Colonic mucosa (tissue), 4 donors: ENCODE results near the gene RNU6-7. TPM values are rescaled to one million over a fixed set of nuclear protein-coding genes. Genes with fewer than 3 reads are reported as not detected.

Experiments
- DNase-seq: peaks from one replicate; pipeline ENCODE4 v3.0.0-alpha.2; 2020
- H3K27ac ChIP-seq: fragments of 200-600 bp; one replicate; pipeline ENCODE4 v1.8.0; 2021
- H3K27me3 ChIP-seq: fragments of 200-600 bp; one replicate; pipeline ENCODE4 v1.8.0; 2021
- H3K36me3 ChIP-seq: fragments of 200-600 bp; one replicate; pipeline ENCODE4 v1.8.0; 2021
- H3K4me1 ChIP-seq: fragments of 200-600 bp; one replicate; pipeline ENCODE4 v1.8.0; 2021; ENCODE audit warnings: mild to moderate bottlenecking
- H3K4me3 ChIP-seq: fragments of 200-600 bp; one replicate; pipeline ENCODE4 v1.8.0; 2021
- H3K9ac ChIP-seq, 2 donors: one replicate each; pipeline ENCODE4 v1.7.0; 2013; ENCODE audit warnings: control low read depth in 2 of 2, low read depth in 2 of 2, low read length in 2 of 2
- H3K9me3 ChIP-seq: fragments of 200-600 bp; one replicate; pipeline ENCODE4 v1.8.0; 2021
- CTCF ChIP-seq: fragments of 200-600 bp; IDR thresholded peaks from one replicate; pipeline ENCODE4 v1.8.0; 2022; ENCODE audit warnings: antibody characterized with exemption, mild to moderate bottlenecking
- intact Hi-C: fragments of 100-400 bp; cut with DNase I; formaldehyde crosslinking; loops from one replicate; pipeline ENCODE4 v1.14.1; 2022
- total RNA-seq, 2 donors: library from RNA; stranded (reverse); fragmentation: NEBNext Ultra II Directional in 1 of 2; extraction: Animal tissue kit (Norgen Biotek cat#: 25700) in 1 of 2; gene quantifications; one replicate each; pipeline ENCODE4 v1.2.1, GENCODE V29; 2021
- donor health status: healthy.
- donor health status: DM: no; HTN: no; CAD: no.
- donor health status: DM: no; HTN: no; CAD: no.

Gene RNU6-7
- total RNA-seq, 2 donors from 2014 or later: not detected

GRCh38 chr14:32233260-32233659, 31.4 kb downstream of the RNU6-7 start:
- DNase-seq: no peak
- no peak for TF ChIP-seq CTCF
- H3K27ac ChIP-seq: no peak overlapping the region
- no peak overlapping the region for H3K4me3 ChIP-seq
- no peaks in the 10 kb centered on the region for H3K9me3 ChIP-seq
- intact Hi-C loops: no loop called here
- H3K27me3 ChIP-seq: no peaks in the 10 kb centered on the region
- no peak overlapping the region for H3K9ac ChIP-seq
- no peaks in the 10 kb centered on the region for H3K36me3 ChIP-seq
- H3K4me1 ChIP-seq: no peaks in the 10 kb centered on the region

- Histone ChIP-seq H3K9ac (no peak overlapping the region), H3K27ac (no peak overlapping the region), H3K36me3 (no peaks in the 10 kb centered on the region), H3K27me3 (no peaks in the 10 kb centered on the region), H3K9me3 (no peaks in the 10 kb centered on the region), H3K4me1 (no peaks in the 10 kb centered on the region), H3K4me3 (no peak overlapping the region)
- intact Hi-C loops: no loop called here
- no peak for TF ChIP-seq CTCF
- DNase-seq: no peak
Observed at GRCh38 chr14:32244404-32244803, 42.6 kb downstream of the RNU6-7 start.

- intact Hi-C loops: no loop called here
- H3K27me3 ChIP-seq: no peaks in the 10 kb centered on the region
- H3K27ac ChIP-seq: no peak overlapping the region
- no peak for TF ChIP-seq CTCF
- no peaks in the 10 kb centered on the region for H3K4me1 ChIP-seq
- H3K4me3 ChIP-seq: no peak overlapping the region
- H3K36me3 ChIP-seq: no peaks in the 10 kb centered on the region
- H3K9me3 ChIP-seq: no peaks in the 10 kb centered on the region
- H3K9ac ChIP-seq: no peak overlapping the region
- no peak for DNase-seq
Observed at GRCh38 chr14:32246751-32247150, 44.9 kb downstream of the RNU6-7 start.

GRCh38 chr14:32249371-32249770, 47.5 kb downstream of the RNU6-7 start:
- no peak for TF ChIP-seq CTCF
- Histone ChIP-seq H3K4me3 (no peak overlapping the region), H3K36me3 (no peaks in the 10 kb centered on the region), H3K27ac (no peak overlapping the region), H3K9me3 (no peaks in the 10 kb centered on the region), H3K4me1 (no peaks in the 10 kb centered on the region), H3K27me3 (no peaks in the 10 kb centered on the region), H3K9ac (no peak overlapping the region)
- intact Hi-C loops: no loop called here
- DNase-seq: no peak

- no peaks in the 10 kb centered on the region for H3K9me3 ChIP-seq
- H3K4me1 ChIP-seq: no peaks in the 10 kb centered on the region
- H3K36me3 ChIP-seq: no peaks in the 10 kb centered on the region
- H3K9ac ChIP-seq: no peak overlapping the region
- no peak for TF ChIP-seq CTCF
- no peaks in the 10 kb centered on the region for H3K27me3 ChIP-seq
- no peak overlapping the region for H3K27ac ChIP-seq
- no peak overlapping the region for H3K4me3 ChIP-seq
- no peak for DNase-seq
- intact Hi-C loops: loop anchor here (5.0 kb wide), 2 partner anchors 308 to 737 kb away; no protein-coding TSS in a partner anchor
Observed at GRCh38 chr14:32249780-32250179, 47.9 kb downstream of the RNU6-7 start.

GRCh38 chr14:32250681-32251080, 48.8 kb downstream of the RNU6-7 start:
- Histone ChIP-seq H3K4me3 (no peak overlapping the region), H3K36me3 (no peaks in the 10 kb centered on the region), H3K27ac (no peak overlapping the region), H3K9me3 (no peaks in the 10 kb centered on the region), H3K4me1 (no peaks in the 10 kb centered on the region), H3K27me3 (no peaks in the 10 kb centered on the region), H3K9ac (no peak overlapping the region)
- intact Hi-C loops: loop anchor here (5.0 kb wide), 2 partner anchors 307 to 738 kb away; no protein-coding TSS in a partner anchor
- DNase-seq: no peak
- no peak for TF ChIP-seq CTCF
